PFSK-1 (cell line): ENCODE results near the gene C9orf43.

Experiments
- POLR2AphosphoS5 ChIP-seq: IDR thresholded peaks from 2 replicates; pipeline ENCODE4 v1.6.1; 2012; ENCODE audit warnings: low read depth, mild to moderate bottlenecking, control low read depth, low read length, moderate library complexity
- SIN3A ChIP-seq: IDR thresholded peaks from 2 replicates; pipeline ENCODE4 v1.6.1; 2012; ENCODE audit warnings: mild to moderate bottlenecking, low read length, moderate library complexity, borderline replicate concordance; ENCODE audit not compliant: insufficient read depth
- TAF1 ChIP-seq: IDR thresholded peaks from 2 replicates; pipeline ENCODE4 v1.6.1; 2012; ENCODE audit warnings: low read length, control low read depth, borderline replicate concordance; ENCODE audit not compliant: insufficient read depth
- TF ChIP-seq, protein P1 (sequence below), 2 experiments: IDR thresholded peaks; 2 replicates each; pipeline versions ENCODE4 v1.6.1 to v1.8.0; 2011 to 2012; ENCODE audit warnings: low read depth in 2 of 2, low read length in 2 of 2, control low read depth in 1 of 2, inconsistent platforms in 1 of 2, mild to moderate bottlenecking in 1 of 2, moderate library complexity in 1 of 2; ENCODE audit not compliant: insufficient read depth in 1 of 2

DNA sequence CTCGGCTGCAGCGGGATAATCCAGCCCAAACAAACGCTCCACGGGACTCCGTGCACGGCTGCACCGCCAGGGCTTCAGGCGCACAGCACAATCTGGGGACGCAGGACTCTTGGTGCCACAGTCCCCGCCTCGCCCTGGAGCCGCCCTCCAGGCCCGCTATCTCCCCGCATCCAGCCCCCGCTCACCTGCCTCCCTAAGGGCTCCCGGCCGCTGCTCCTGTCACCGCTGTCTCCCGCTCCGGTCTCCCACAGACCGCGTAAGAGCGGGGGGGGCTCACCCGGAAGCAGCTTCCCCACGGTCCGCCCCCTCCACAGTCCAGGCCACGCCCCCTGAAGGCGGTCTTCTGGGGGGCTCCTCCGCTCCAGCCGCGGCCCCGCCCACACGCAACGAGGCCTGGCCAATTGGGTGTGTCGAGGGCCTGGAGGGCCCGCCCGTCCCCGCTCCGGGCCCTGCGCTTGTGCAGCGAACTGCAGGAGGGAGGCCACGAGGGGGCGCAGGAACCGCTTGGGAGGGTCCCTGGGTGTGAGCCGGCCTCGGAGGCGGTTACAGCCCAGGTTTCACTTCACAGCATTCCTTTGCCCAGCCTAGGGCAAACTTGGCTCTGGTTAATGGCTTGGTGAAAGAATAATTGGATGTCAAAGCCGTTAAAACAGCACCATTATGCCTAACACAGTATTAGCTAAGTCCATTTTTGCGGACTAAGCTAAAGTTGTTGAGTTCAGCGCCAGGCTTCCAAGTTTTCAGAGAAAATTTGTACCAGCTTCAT, 9.3 kb upstream of the C9orf43 start, which contains the start of gene ALAD:
- TF ChIP-seq SIN3A (0 out of 2 replicates have a peak, but pooled peaks have one; percentile 70), POLR2AphosphoS5 (peak; percentile 67), TAF1 (no peak; the same call in 1 of the 2 replicates)
- TF ChIP-seq, protein P1, sequence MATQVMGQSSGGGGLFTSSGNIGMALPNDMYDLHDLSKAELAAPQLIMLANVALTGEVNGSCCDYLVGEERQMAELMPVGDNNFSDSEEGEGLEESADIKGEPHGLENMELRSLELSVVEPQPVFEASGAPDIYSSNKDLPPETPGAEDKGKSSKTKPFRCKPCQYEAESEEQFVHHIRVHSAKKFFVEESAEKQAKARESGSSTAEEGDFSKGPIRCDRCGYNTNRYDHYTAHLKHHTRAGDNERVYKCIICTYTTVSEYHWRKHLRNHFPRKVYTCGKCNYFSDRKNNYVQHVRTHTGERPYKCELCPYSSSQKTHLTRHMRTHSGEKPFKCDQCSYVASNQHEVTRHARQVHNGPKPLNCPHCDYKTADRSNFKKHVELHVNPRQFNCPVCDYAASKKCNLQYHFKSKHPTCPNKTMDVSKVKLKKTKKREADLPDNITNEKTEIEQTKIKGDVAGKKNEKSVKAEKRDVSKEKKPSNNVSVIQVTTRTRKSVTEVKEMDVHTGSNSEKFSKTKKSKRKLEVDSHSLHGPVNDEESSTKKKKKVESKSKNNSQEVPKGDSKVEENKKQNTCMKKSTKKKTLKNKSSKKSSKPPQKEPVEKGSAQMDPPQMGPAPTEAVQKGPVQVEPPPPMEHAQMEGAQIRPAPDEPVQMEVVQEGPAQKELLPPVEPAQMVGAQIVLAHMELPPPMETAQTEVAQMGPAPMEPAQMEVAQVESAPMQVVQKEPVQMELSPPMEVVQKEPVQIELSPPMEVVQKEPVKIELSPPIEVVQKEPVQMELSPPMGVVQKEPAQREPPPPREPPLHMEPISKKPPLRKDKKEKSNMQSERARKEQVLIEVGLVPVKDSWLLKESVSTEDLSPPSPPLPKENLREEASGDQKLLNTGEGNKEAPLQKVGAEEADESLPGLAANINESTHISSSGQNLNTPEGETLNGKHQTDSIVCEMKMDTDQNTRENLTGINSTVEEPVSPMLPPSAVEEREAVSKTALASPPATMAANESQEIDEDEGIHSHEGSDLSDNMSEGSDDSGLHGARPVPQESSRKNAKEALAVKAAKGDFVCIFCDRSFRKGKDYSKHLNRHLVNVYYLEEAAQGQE (IDR thresholded peaks at IDR 0.05; ENCODE audit: insufficient read depth in 1 of 2, low read depth in 2 of 2, low read length in 2 of 2) = no peak
